Fibroblast of skin of scalp (primary cell): ENCODE results near the gene ZNF705A. TPM values are rescaled to one million over a fixed set of nuclear protein-coding genes. Genes with fewer than 3 reads are reported as not detected.
"Not testable (repeated sequence)": the region's sequence is repeated elsewhere in the genome, so short reads cannot be mapped to it uniquely, and the experiment has no call there.

Experiments used
- DNase-seq: peaks from one replicate; pipeline ENCODE4 v3.0.0-alpha.2; 2013
- polyA plus RNA-seq, 2 experiments: library from polyadenylated mRNA; unstranded; fragments of 120-200 nt; gene quantifications; one replicate each; pipeline ENCODE4 v1.2.1, GENCODE V29; 2013; ENCODE audit not compliant: insufficient read length in 2 of 2

The ZNF705A gene
- polyA plus RNA-seq (2013, experiment 1 of 2; ENCODE audit: insufficient read length) = not detected
- polyA plus RNA-seq (2013, experiment 2 of 2; ENCODE audit: insufficient read length) = not detected

GRCh38 chr12:8156845-8157244 is at the start of gene ZNF705A:
TSS of gene ZNF705A (plus strand) at chr12:8157015. CDS start at chr12:8172626, 15,611 bp downstream.
- peak; percentile 81 for DNase-seq

DNA sequence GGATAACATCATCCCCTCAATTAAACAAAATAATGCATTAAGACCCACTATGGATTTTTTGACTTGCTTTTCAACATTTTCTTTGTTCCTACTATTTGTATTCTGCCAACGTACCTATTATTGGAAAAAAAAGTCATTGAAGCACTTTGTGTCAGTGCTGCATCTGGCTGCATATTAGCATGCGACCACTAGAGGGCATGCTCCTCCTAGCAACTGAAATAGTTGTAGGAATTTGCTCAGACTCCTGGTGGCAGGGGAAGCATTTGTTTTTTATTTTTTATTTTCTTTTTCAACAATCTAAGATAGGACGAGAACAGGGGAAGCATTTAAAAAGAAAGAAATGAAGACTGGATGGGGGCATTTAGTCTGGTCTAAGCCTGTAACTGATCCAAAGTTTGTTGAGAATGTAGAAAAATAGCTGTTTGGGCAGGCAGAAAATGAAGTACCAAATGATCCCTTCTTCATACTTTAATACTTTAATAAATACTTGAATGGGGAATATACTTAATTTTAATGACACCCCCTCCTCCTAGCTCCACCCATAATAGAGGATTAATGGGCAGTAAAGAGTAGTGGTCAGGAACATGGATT is 47.9 kb upstream of the ZNF705A start:
- DNase-seq = peak; percentile 74

- not testable (repeated sequence) for DNase-seq
Observed at GRCh38 chr12:8113117-8113516, 43.7 kb upstream of the ZNF705A start.

- no peak for DNase-seq
Observed at GRCh38 chr12:8120072-8120713, 36.6 kb upstream of the ZNF705A start.

- DNase-seq = no peak
Observed at GRCh38 chr12:8123124-8123912, 33.5 kb upstream of the ZNF705A start, which contains the start of gene CLEC4A. TSS of gene CLEC4A (plus strand) at chr12:8123617. CDS start at chr12:8123879, 262 bp downstream.

DNA sequence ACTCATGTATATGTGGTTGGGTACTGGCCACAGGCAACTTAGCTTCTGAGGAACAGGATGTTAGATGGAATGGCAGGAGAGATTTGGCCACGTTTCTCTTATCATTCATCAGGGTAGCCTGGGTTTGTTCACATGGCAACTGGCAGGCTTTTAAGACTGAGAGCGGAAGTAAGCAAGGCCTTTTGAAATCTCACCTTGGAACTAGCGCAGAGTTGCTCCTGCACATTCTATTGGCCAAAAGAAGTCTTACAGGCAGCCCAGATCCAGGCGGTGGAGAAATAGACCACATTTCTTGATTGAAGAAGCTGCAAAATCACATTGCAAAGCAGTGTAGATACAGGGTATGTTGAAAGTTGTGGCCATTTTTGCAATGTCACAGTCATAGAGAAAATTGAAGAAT is 29.7 kb upstream of the ZNF705A start:
- DNase-seq = no peak

DNA sequence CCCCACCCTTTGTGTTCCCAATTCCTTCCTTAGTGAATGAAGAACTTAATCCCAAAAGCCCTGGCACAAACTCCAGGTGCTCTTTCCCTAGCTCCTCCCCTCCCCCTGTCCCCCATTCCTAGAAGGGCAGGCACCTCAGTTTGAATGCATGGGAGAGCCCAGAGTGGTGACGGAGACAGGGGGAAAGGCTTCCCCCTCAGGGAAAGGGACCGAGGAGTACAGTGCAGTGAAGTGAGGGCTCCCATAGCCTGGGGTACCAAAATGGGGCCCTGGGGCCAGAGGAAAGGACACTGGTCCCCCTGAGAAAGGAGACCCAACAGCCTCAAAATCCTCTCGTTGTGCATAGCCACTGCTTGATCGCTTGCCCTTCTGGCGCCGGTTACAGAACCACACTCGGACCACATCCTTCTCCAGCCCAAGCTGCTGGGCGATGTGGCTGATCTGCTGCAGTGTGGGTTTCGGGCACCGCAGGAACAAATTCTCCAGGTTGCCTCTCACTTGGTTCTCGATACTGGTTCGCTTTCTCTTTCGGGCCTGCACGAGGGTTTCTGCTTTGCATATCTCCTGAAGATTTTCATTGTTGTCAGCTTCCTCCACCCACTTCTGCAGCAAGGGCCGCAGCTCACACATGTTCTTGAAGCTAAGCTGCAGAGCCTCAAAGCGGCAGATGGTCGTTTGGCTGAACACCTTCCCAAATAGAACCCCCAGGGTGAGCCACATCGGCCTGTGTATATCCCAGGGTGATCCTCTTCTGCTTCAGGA is 23.0 kb upstream of the ZNF705A start:
- not testable (repeated sequence) for DNase-seq

GRCh38 chr12:8134398-8134930 is 22.4 kb upstream of the ZNF705A start:
- not testable (repeated sequence) for DNase-seq

DNA sequence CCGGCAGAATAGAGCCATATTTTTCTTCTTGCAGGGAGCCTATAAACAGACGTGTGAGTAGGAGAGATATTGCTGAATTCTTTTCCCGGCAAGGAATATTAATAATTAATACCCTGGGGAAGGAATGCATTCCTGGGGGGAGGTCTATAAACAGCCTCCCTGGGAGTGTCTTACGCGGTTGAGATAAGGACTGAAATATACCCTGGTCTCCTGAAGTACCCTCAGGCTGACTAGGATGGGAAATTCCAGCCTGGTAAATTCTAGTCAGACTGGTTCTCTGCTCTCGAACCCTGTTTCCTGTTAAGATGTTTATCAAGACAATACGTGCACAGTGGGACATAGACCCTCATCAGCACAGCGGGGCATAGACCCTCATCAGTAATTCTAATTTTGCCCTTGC is 15.2 kb upstream of the ZNF705A start:
- not testable (repeated sequence) for DNase-seq

- DNase-seq = no peak
Observed at GRCh38 chr12:8143261-8143660, 13.6 kb upstream of the ZNF705A start.

DNA sequence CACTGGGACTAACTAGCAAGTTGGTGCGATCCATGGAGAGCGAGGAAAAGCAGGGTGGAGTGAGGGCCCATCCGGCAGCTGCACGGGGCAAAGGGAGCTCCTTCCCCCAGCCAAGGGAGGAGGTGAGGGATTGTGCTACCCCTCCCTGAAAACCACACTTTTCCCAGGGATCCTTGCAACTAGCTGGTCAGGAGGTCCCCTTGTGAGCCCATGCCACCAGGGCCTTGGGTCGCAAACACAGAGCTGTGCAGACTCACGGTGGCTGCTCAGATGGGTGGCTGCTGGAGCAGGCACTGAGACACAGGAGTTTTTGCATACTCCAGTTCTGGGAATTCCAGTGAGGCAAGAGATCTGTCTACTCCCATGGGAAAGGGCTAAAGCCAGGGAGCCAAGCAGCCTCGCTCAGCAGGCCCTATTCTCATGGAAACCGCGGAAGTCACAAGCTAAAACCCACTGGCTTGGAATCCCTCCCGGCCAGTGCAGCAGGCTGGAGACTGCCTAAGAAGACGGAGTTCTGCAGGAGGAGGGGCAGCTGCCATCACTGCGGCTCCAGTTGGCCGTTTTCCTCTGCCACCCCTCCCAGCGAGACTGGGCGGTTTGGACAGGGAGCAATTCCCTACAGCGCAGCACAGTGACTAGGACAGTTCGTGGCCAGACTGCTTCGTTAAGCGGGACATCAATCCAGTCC is 10.9 kb upstream of the ZNF705A start:
- DNase-seq = peak; percentile 98

DNA sequence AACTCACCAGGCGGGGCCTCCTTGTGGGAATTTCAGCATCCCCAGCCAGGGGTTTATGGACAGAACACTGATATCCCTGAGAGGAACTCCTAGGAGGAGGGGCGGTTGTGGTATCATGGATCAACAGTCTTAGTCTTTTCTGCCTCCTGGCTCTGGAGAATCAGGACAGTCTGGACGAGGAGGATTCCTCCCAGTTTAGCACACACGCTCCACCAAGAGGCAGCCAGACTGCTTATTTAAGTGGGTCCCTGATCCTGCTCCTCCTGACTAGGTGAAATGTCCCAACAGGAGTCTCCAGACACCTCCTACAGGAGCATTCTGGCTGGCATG is 10.4 kb upstream of the ZNF705A start:
- DNase-seq = no peak

DNA sequence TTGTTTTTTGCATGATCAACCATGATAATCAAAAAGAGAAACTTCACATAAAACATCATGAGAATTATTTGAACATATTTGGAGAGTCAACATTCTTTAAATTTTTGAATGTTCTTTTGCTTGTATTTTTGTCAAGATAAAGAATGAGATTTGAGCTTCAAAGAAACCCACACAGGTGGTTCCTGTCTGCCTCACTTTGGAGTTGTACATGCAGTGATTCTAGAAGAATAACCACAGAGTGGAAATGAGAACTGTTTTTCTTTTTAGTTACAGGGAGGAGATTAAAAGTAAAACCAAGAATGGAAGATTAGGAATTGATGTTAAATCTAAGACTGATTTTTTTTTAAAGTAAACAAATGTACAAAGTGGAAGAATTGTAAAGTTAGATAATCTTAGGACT is 2.3 kb upstream of the ZNF705A start:
- no peak for DNase-seq

DNA sequence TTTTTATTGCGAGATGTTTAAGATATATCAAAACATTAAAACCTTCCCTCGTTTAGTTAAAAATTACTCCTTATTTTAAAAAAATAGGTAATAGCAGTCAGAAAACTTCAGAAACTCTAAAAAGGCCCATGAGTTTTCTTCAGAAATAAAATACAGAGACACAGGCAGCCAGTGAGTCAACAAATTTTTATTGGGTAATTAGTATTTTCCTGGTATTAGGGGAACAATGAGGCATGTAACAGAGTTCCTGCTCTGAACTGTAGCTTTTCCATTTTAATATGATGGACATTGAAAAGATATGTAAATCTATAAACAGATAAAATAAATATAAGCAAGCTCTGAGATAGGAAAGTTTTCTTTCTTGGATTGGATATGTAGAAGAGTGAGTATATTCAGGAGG is 399 bp upstream of the ZNF705A start:
- no peak for DNase-seq

- no peak for DNase-seq
Observed at GRCh38 chr12:8157484-8158198, 826 bp downstream of the ZNF705A start.

- DNase-seq = not testable (repeated sequence)
Observed at GRCh38 chr12:8172911-8173310, 16.1 kb downstream of the ZNF705A start.

GRCh38 chr12:8179989-8180585 is 23.3 kb downstream of the ZNF705A start:
- peak; percentile 73 for DNase-seq

GRCh38 chr12:8181271-8181670 is 24.5 kb downstream of the ZNF705A start:
- not testable (repeated sequence) for DNase-seq

- not testable (repeated sequence) for DNase-seq
Observed at GRCh38 chr12:8182923-8183322, 26.1 kb downstream of the ZNF705A start.

DNA sequence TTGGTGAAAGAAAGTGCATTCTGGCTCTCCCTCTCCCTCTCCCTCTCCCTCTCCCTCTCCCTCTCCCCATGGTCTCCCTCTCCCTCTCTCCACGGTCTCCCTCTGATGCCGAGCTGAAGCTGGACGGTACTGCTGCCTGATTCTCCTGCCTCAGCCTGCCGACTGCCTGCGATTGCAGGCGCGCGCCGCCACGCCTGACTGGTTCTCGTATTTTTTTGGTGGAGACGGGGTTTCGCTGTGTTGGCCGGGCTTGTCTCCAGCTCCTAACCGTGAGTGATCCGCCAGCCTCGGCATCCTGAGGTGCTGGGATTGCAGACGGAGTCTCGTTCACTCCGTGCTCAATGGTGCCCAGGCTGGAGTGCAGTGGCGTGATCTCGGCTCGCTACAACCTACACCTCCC is 26.5 kb downstream of the ZNF705A start:
- not testable (repeated sequence) for DNase-seq

GRCh38 chr12:8184206-8184605 is 27.4 kb downstream of the ZNF705A start:
- not testable (repeated sequence) for DNase-seq
